A549 (cell line): ENCODE data around the gene TMPRSS7.

ENCODE experiments used
- BHLHE40 ChIP-seq: IDR thresholded peaks from 2 replicates; pipeline ENCODE4 v1.6.1; 2012; ENCODE audit warnings: low read depth, low read length, inconsistent platforms
- CBX8 ChIP-seq: fragments of 200-600 bp; sonication (generic); IDR thresholded peaks from 2 replicates; pipeline ENCODE4 v1.6.1; 2016
- EP300 ChIP-seq, 2 experiments: fragments of >200 bp; sonication (Bioruptor Twin); formaldehyde crosslinking; IDR thresholded peaks; 2 replicates in 1 of 2; 3 replicates in 1 of 2; pipeline ENCODE4 v1.6.1; 2016 to 2017
- MAFK ChIP-seq: fragments of 450-650 bp; IDR thresholded peaks from 2 replicates; pipeline ENCODE4 v1.6.1; 2014; ENCODE audit not compliant: partially characterized antibody
- POLR2A ChIP-seq: IDR thresholded peaks from 2 replicates; pipeline ENCODE4 v1.6.1; 2012; ENCODE audit warnings: mild to moderate bottlenecking, low read length
- RAD21 ChIP-seq, 2 experiments: fragments of >200 bp in 1 of 2; sonication (Bioruptor Twin) in 1 of 2; formaldehyde crosslinking in 1 of 2; IDR thresholded peaks in 1 of 2; conservative IDR thresholded peaks in 1 of 2; 2 replicates in 1 of 2; 3 replicates in 1 of 2; pipeline ENCODE4 v1.6.1; 2012 to 2018; ENCODE audit warnings: inconsistent platforms in 1 of 2
- SMC3 ChIP-seq: fragments of >200 bp; sonication (Bioruptor Twin); formaldehyde crosslinking; IDR thresholded peaks from 3 replicates; pipeline ENCODE4 v1.6.1; 2018; ENCODE audit warnings: inconsistent platforms
- TF ChIP-seq, protein P1 (sequence below): fragments of >200 bp; sonication (Bioruptor Twin); formaldehyde crosslinking; IDR thresholded peaks from 3 replicates; pipeline ENCODE4 v1.5.1; 2016
- TF ChIP-seq, protein P2 (sequence below): fragments of 150-350 bp; IDR thresholded peaks from 2 replicates; pipeline ENCODE4 v1.6.1; 2014; ENCODE audit warnings: low read depth, mild to moderate bottlenecking, low read length

DNA sequence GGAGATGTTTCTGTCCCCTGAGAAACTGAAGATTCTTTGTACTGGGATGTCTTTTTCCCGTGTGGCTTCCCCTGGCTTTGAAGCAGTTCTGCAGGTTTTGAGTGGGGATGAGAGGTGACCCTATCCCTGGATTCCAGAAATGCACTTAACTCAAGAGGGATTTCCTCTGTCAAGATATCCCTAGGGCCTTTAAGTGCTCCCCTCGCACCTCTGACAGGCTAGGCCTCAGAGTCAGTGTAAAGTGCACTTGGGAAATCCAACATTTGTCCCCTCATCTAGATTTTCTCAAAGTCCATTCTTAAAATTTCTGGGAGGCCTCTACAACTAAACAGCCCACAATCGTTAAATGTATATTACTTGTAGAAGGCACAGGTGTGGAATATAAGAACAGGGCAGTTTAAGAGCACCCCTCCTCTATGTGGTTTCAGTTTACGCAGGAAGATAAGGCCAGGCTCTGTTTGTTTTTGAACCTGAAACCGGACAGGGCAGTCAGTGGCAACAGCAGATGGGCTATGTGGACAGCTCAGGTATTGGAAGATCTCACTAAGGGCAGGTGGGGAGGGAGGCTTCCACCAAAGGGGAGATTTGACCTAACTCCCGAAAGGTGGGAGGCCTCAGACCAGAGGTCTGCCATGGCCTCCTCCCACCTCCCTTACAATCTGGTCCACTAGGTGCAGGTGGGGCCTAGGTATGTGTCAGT lies 56.5 kb downstream of the TMPRSS7 start:
- no peak for TF ChIP-seq SMC3
- TF ChIP-seq, protein P1, sequence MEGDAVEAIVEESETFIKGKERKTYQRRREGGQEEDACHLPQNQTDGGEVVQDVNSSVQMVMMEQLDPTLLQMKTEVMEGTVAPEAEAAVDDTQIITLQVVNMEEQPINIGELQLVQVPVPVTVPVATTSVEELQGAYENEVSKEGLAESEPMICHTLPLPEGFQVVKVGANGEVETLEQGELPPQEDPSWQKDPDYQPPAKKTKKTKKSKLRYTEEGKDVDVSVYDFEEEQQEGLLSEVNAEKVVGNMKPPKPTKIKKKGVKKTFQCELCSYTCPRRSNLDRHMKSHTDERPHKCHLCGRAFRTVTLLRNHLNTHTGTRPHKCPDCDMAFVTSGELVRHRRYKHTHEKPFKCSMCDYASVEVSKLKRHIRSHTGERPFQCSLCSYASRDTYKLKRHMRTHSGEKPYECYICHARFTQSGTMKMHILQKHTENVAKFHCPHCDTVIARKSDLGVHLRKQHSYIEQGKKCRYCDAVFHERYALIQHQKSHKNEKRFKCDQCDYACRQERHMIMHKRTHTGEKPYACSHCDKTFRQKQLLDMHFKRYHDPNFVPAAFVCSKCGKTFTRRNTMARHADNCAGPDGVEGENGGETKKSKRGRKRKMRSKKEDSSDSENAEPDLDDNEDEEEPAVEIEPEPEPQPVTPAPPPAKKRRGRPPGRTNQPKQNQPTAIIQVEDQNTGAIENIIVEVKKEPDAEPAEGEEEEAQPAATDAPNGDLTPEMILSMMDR, result no peak
- TF ChIP-seq RAD21 (conservative IDR thresholded peaks at IDR 0.05 in 1 of 2, IDR thresholded peaks at IDR 0.05 in 1 of 2), result no peak
- TF ChIP-seq MAFK, result no peak
- TF ChIP-seq CBX8, result no peak
- no peak for TF ChIP-seq EP300 (IDR thresholded peaks at IDR 0.05)
- no peak for TF ChIP-seq BHLHE40
- TF ChIP-seq, protein P2, sequence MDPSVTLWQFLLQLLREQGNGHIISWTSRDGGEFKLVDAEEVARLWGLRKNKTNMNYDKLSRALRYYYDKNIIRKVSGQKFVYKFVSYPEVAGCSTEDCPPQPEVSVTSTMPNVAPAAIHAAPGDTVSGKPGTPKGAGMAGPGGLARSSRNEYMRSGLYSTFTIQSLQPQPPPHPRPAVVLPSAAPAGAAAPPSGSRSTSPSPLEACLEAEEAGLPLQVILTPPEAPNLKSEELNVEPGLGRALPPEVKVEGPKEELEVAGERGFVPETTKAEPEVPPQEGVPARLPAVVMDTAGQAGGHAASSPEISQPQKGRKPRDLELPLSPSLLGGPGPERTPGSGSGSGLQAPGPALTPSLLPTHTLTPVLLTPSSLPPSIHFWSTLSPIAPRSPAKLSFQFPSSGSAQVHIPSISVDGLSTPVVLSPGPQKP, result no peak
- TF ChIP-seq POLR2A, result no peak
